ENCODE results near the gene NUDT7.

GRCh38 chr16:77723108-77723514 is 797 bp downstream of the NUDT7 start:
- TF ChIP-seq POLR2AphosphoS5 (IDR thresholded peaks at IDR 0.05) (no peak), CTCF (IDR thresholded peaks at IDR 0.05) (no peak), POLR2A (IDR thresholded peaks at IDR 0.05) (no peak)

Measured in gastroesophageal sphincter (tissue), 3 donors.